Epithelial cell of esophagus (primary cell): ENCODE data around the gene IBTK.

Experiments
- DNase-seq: peaks from one replicate; pipeline ENCODE4 v3.0.0; 2010; ENCODE audit warnings: low read depth
- H3K4me3 ChIP-seq: 2 replicates; pipeline ENCODE4 v1.5.1; 2011; ENCODE audit warnings: mild to moderate bottlenecking, low read length, control low read depth
- CTCF ChIP-seq: IDR thresholded peaks from 2 replicates; pipeline ENCODE4 v1.5.1; 2011; ENCODE audit warnings: low read depth, mild to moderate bottlenecking, low read length, control low read depth, inconsistent platforms; ENCODE audit not compliant: insufficient read depth; ENCODE audit errors: missing control alignments

Gene IBTK

DNA sequence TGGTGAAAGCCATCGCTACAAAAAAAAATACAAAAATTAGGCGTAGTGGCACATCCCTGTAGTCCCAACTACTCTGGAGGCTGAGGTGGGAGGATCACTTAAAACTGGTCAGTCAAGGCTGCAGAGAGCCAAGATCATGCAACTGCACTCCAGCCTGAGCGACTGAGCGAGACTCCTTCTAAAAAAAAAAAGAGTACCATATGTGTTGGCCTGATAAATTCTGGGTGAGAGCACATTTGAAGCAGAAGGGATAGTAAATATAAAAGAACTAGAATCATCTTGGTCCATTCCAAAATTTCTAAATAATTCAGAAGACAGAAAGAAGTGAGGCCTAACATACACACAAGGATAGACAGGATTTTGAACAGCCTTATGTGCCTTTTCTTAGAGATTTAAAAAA is 2.2 kb downstream of the IBTK start:
- DNase-seq: no peak
- H3K4me3 ChIP-seq: no peak overlapping the region
- TF ChIP-seq CTCF: no peak

- no peak for DNase-seq
- H3K4me3 ChIP-seq: no peak overlapping the region
- no peak for TF ChIP-seq CTCF
Observed at GRCh38 chr6:82243884-82244283, 3.7 kb downstream of the IBTK start.

DNA sequence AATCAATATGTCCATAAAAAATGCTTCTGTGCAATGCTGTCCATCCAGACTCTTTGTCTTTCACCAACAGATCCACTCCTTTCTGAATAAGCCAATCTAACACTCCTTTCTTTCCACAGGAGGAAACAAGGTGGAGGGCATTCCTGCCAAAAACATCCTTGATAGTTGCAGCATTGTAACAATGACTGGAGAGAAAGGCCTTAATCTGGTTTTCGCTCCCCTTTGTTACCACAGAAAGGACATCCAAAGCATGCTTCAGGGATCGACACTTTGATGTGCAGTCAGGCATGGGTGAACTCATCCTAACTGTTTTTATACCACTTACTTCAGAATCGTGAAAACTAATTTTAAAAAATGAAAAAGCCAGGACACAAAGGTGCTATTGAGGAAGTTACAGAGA is 7.4 kb downstream of the IBTK start:
- no peak for DNase-seq
- no peak for TF ChIP-seq CTCF
- H3K4me3 ChIP-seq: no peak overlapping the region

GRCh38 chr6:82239597-82239996 is 7.9 kb downstream of the IBTK start:
- TF ChIP-seq CTCF: no peak
- DNase-seq: no peak
- no peak overlapping the region for H3K4me3 ChIP-seq

- TF ChIP-seq CTCF: no peak
- no peak for DNase-seq
- H3K4me3 ChIP-seq: no peak overlapping the region
Observed at GRCh38 chr6:82237013-82237412, 10.5 kb downstream of the IBTK start.

DNA sequence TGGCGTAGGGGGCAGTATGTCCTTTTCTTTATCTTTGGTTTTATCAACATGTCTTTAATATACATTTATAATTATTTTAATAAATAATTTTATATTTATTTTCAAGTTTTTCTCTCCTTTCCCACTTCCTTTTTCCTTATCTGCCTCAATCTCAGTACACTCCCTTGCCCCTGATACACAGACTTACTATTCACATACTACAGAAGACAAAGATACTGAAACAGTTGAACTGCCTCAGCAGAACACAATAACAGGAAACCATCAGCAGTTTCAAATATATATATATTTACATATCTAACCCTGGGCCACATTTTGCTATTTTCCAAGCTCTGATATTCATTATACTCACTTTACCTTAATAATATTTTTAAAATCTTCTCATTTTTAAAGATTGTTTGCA is 19.8 kb downstream of the IBTK start:
- no peak for TF ChIP-seq CTCF
- DNase-seq: no peak

GRCh38 chr6:82220167-82220566 is 27.4 kb downstream of the IBTK start:
- no peak for DNase-seq
- TF ChIP-seq CTCF: no peak
- no peak overlapping the region for H3K4me3 ChIP-seq

More for the DNA sequence above, 19.8 kb downstream of the IBTK start:
- no peak overlapping the region for H3K4me3 ChIP-seq
